HEK293 (cell line): ENCODE data around the gene GPATCH4.

Experiments
- CTCF ChIA-PET: fragments of 350-600 bp; formaldehyde crosslinking; extraction: SDS; loops from one replicate; lab custom pipeline; 2021; ENCODE audit warnings: antibody characterized with exemption; lab: Yijun Ruan, JAX
- POLR2A ChIA-PET: fragments of 300-600 bp; formaldehyde crosslinking; extraction: SDS; loops from one replicate; lab custom pipeline; 2020; ENCODE audit warnings: antibody characterized with exemption, inconsistent platforms; lab: Yijun Ruan, JAX
- H3K27ac ChIP-seq: fragments of 200-500 bp; sonication (Bioruptor generic); 2 replicates; pipeline ENCODE4 v1.5.1; 2014; ENCODE audit warnings: low read depth, low read length, control low read depth, inconsistent platforms; ENCODE audit errors: extremely low read depth
- H3K36me3 ChIP-seq, 2 experiments: fragments of 200-500 bp in 1 of 2; sonication (Bioruptor generic) in 1 of 2; 1 replicate in 1 of 2; 2 replicates in 1 of 2; pipeline ENCODE4 v1.5.1; 2014 to 2017; ENCODE audit warnings: inconsistent platforms in 2 of 2, low read length in 2 of 2; ENCODE audit not compliant: control insufficient read depth in 2 of 2, insufficient read depth in 1 of 2
- H3K4me1 ChIP-seq: fragments of 200-500 bp; sonication (Bioruptor generic); 2 replicates; pipeline ENCODE4 v1.5.1; 2014; ENCODE audit warnings: mild to moderate bottlenecking, low read length, inconsistent platforms; ENCODE audit not compliant: control insufficient read depth, insufficient read depth
- H3K4me3 ChIP-seq: 2 replicates; pipeline ENCODE4 v1.5.1; 2011; ENCODE audit warnings: low read depth, mild to moderate bottlenecking, control low read depth, low read length, moderate library complexity
- H3K9me3 ChIP-seq: fragments of 200-500 bp; sonication (Bioruptor generic); 2 replicates; pipeline ENCODE4 v1.5.1; 2014; ENCODE audit warnings: low read depth, low read length, inconsistent platforms; ENCODE audit not compliant: control insufficient read depth, insufficient read depth
- BCL6B ChIP-seq: fragments of 450-650 bp; formaldehyde crosslinking; IDR thresholded peaks from 2 replicates; pipeline ENCODE4 v1.5.1; 2017; ENCODE audit warnings: missing biosample characterization, missing genetic modification characterization
- KLF16 ChIP-seq: fragments of 450-650 bp; formaldehyde crosslinking; IDR thresholded peaks from 2 replicates; pipeline ENCODE4 v1.5.1; 2017; ENCODE audit warnings: missing biosample characterization, missing genetic modification characterization
- KLF17 ChIP-seq: fragments of 450-650 bp; formaldehyde crosslinking; IDR thresholded peaks from 2 replicates; pipeline ENCODE4 v1.5.1; 2016; ENCODE audit warnings: missing biosample characterization, missing genetic modification characterization
- KLF8 ChIP-seq: fragments of 450-650 bp; formaldehyde crosslinking; IDR thresholded peaks from 2 replicates; pipeline ENCODE4 v1.5.1; 2016; ENCODE audit warnings: missing biosample characterization, missing genetic modification characterization
- PATZ1 ChIP-seq: fragments of 450-650 bp; formaldehyde crosslinking; IDR thresholded peaks from 2 replicates; pipeline ENCODE4 v1.5.1; 2016; ENCODE audit warnings: missing biosample characterization, missing genetic modification characterization
- REST ChIP-seq: fragments of 450-650 bp; formaldehyde crosslinking; IDR thresholded peaks from 2 replicates; pipeline ENCODE4 v1.5.1; 2016; ENCODE audit warnings: missing biosample characterization, missing genetic modification characterization
- TCF7L2 ChIP-seq: IDR thresholded peaks from 2 replicates; pipeline ENCODE4 v1.6.1; 2011; ENCODE audit warnings: low read depth, mild to moderate bottlenecking, inconsistent platforms, low read length, moderate library complexity, borderline replicate concordance
- ZBTB20 ChIP-seq: fragments of 450-650 bp; formaldehyde crosslinking; IDR thresholded peaks from 2 replicates; pipeline ENCODE4 v1.5.1; 2016; ENCODE audit warnings: missing biosample characterization, missing genetic modification characterization
- ZIC2 ChIP-seq: fragments of 450-650 bp; formaldehyde crosslinking; IDR thresholded peaks from 2 replicates; pipeline ENCODE4 v1.5.1; 2016; ENCODE audit warnings: missing biosample characterization, missing genetic modification characterization
- ZNF132 ChIP-seq: fragments of 450-650 bp; formaldehyde crosslinking; IDR thresholded peaks from 2 replicates; pipeline ENCODE4 v1.5.1; 2017; ENCODE audit warnings: missing biosample characterization, missing genetic modification characterization, borderline replicate concordance
- ZNF202 ChIP-seq: fragments of 450-650 bp; formaldehyde crosslinking; IDR thresholded peaks from 2 replicates; pipeline ENCODE4 v1.5.1; 2016; ENCODE audit warnings: missing biosample characterization, missing genetic modification characterization, borderline replicate concordance
- ZNF398 ChIP-seq: fragments of 450-650 bp; formaldehyde crosslinking; IDR thresholded peaks from 2 replicates; pipeline ENCODE4 v1.5.1; 2017; ENCODE audit warnings: missing biosample characterization, missing genetic modification characterization
- ZNF571 ChIP-seq: fragments of 450-650 bp; formaldehyde crosslinking; IDR thresholded peaks from 2 replicates; pipeline ENCODE4 v1.5.0; 2017; ENCODE audit warnings: missing biosample characterization, missing genetic modification characterization
- ZNF580 ChIP-seq: fragments of 450-650 bp; formaldehyde crosslinking; IDR thresholded peaks from 2 replicates; pipeline ENCODE4 v1.5.1; 2016; ENCODE audit warnings: missing biosample characterization, missing genetic modification characterization
- ZNF600 ChIP-seq: fragments of 450-650 bp; formaldehyde crosslinking; IDR thresholded peaks from 2 replicates; pipeline ENCODE4 v1.5.1; 2016; ENCODE audit warnings: missing biosample characterization, missing genetic modification characterization
- ZSCAN23 ChIP-seq: fragments of 450-650 bp; formaldehyde crosslinking; IDR thresholded peaks from 2 replicates; pipeline ENCODE4 v1.5.1; 2016; ENCODE audit warnings: missing biosample characterization, missing genetic modification characterization

Gene GPATCH4

GRCh38 chr1:156642265-156643048 is 41.2 kb upstream of the GPATCH4 start (continued):
- TF ChIP-seq ZNF132 (tag by site-specific recombination) (no peak), ZIC2 (tag by site-specific recombination) (peak; percentile 75), ZNF571 (no peak), PATZ1 (tag by site-specific recombination) (no peak), ZNF600 (tag by site-specific recombination) (peak; percentile 95), ZSCAN23 (tag by site-specific recombination) (no peak), ZNF202 (tag by site-specific recombination) (no peak)

GRCh38 chr1:156641761-156642264 is 40.5 kb upstream of the GPATCH4 start, which contains the start of gene BCAN:
BCAN (plus strand) TSS chr1:156642117; CDS start chr1:156646055, 3,938 bp downstream.
- Histone ChIP-seq H3K27ac (no peak within 1 kb of the TSS), H3K9me3 (no peaks in the 10 kb centered on the region), H3K4me3 (peak within 1 kb of the TSS; percentile 16; the same call in 1 of the 2 replicates), H3K36me3 (no peaks in the 10 kb centered on the region), H3K4me1 (no peaks in the 10 kb centered on the region)
- CTCF ChIA-PET: interaction anchor here (1.1 to 7.1 kb wide), 4 partner anchors 16 to 47 kb away, joined by 3 to 79 read pairs (median 16); no protein-coding TSS in a partner anchor
- POLR2A ChIA-PET: interaction anchor here (1.2 kb wide), 1 partner anchor 20 kb away, joined by 3 read pairs; no protein-coding TSS in a partner anchor
- no peak for TF ChIP-seq ZBTB20 (tag by site-specific recombination)
- TF ChIP-seq REST (tag by site-specific recombination): no peak
- TF ChIP-seq TCF7L2: no peak
- no peak for TF ChIP-seq ZNF580 (tag by site-specific recombination)
- 0 out of 2 replicates have a peak, but pooled peaks have one; percentile 19 for TF ChIP-seq KLF16 (tag by site-specific recombination)
- 0 out of 2 replicates have a peak, but pooled peaks have one; percentile 18 for TF ChIP-seq ZNF398 (tag by site-specific recombination)
- 0 out of 2 replicates have a peak, but pooled peaks have one; percentile 13 for TF ChIP-seq KLF17 (tag by site-specific recombination)
- peak; percentile 42; the same call in 1 of the 2 replicates for TF ChIP-seq KLF8
- TF ChIP-seq BCL6B (tag by site-specific recombination): no peak
